Uterus (tissue), 4 donors: ENCODE results near the gene MIPEP. TPM values are rescaled to one million over a fixed set of nuclear protein-coding genes. Genes with fewer than 3 reads are reported as not detected.
A peak's percentile ranks its signal among the peaks of the same experiment; 100 is the strongest.

ENCODE experiments used
- DNase-seq, 2 donors: peaks; one replicate each; pipeline ENCODE4 v3.0.0-alpha.2; 2019 to 2020
- H3K27ac ChIP-seq, 2 donors: fragments of 200-600 bp; sonication (generic); 1 replicate in 1 of 2; 2 replicates in 1 of 2; pipeline ENCODE4 v1.5.1; 2016 to 2018
- H3K27me3 ChIP-seq, 2 donors: fragments of 200-600 bp; sonication (generic); one replicate each; pipeline ENCODE4 v1.5.1; 2018 to 2019; ENCODE audit warnings: control low read depth in 1 of 2
- H3K36me3 ChIP-seq, 2 donors: fragments of 200-600 bp; sonication (generic); one replicate each; pipeline ENCODE4 v1.5.1; 2019; ENCODE audit warnings: control low read depth in 1 of 2
- H3K4me1 ChIP-seq, 2 donors: fragments of 200-600 bp; sonication (generic); one replicate each; pipeline ENCODE4 v1.5.1; 2018 to 2019; ENCODE audit warnings: control low read depth in 1 of 2
- H3K4me3 ChIP-seq, 2 donors: fragments of 200-600 bp; sonication (generic); 1 replicate in 1 of 2; 2 replicates in 1 of 2; pipeline ENCODE4 v1.5.1; 2018 to 2019; ENCODE audit warnings: mild to moderate bottlenecking in 1 of 2
- H3K9me3 ChIP-seq, 2 donors: fragments of 200-600 bp; sonication (generic); one replicate each; pipeline ENCODE4 v1.5.1; 2019; ENCODE audit warnings: control low read depth in 1 of 2
- POLR2A ChIP-seq, 2 donors: fragments of 450-650 bp; IDR thresholded peaks; one replicate each; pipeline ENCODE4 v1.6.1; 2016; ENCODE audit warnings: antibody characterized with exemption in 2 of 2, mild to moderate bottlenecking in 1 of 2, moderate library complexity in 1 of 2
- intact Hi-C: fragments of 100-400 bp; cut with DNase I; formaldehyde crosslinking; loops from one replicate; pipeline ENCODE4 v1.15.1; 2023; ENCODE audit warnings: low total_unique reads
- total RNA-seq, 4 donors: library from RNA; depleted of rRNA in 3 of 4; stranded (reverse); fragments of >200 nt in 3 of 4; gene quantifications; one replicate each; pipeline versions ENCODE4 v1.1.0 to v1.2.4, GENCODE V29; 2014 to 2023
- TF ChIP-seq, protein P1 (sequence below), 4 experiments: fragments of 200-600 bp in 2 of 4; fragments of 450-650 bp in 2 of 4; sonication (generic) in 2 of 4; IDR thresholded peaks; one replicate each; pipeline ENCODE4 v1.5.1; 2016 to 2019; ENCODE audit warnings: antibody characterized with exemption in 4 of 4, mild to moderate bottlenecking in 2 of 4, moderate library complexity in 1 of 4
- donor health status: DM: yes; HTN: yes; CAD: no.

MIPEP gene
- total RNA-seq, 4 donors from 2014 or later = 0.77 to 31.5 (median 19.3) TPM

DNA sequence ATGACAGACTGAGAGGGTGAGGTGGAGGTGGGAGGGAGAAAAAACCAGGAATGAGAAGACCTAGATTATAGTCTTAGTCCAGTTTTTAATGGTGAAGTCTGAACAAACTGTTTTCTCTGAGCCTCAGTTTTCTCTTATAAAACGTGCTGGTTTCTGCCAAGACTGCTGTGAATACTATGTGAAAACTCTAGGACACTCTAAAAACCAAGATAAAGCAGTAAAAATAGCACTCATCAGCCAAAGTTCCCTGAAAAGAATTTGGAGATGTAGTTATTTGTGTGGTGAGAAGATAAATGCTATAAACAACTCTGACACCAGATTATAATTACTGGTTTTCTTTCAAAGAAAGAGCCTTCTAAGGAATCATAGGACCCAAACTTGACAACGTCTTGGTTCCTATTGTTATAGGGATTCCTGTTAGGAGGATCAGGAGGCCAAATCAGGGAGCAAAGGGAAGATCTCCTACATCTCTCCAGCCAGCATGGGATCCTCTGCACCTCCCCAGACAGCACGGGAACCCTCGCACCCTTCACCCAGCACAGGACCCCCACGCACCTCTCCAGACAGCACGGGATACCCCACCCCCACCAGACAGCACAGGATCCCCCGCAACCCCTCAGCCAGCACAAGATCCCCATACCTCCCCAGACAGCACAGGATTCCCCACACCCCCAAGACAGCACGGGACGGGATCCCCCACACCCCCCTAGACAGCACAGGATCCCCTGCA lies 130.2 kb downstream of the MIPEP start:
- H3K27ac ChIP-seq = peak overlapping the region; percentile 56 to 58
- H3K9me3 ChIP-seq = no peaks in the 10 kb centered on the region
- intact Hi-C loops = no loop called here
- no peaks in the 10 kb centered on the region for H3K27me3 ChIP-seq
- H3K36me3 ChIP-seq = no peaks in the 10 kb centered on the region
- peaks cover 0 to 3% of the 10 kb centered on the region in 2 donors for H3K4me1 ChIP-seq
- no peak for DNase-seq
- TF ChIP-seq POLR2A (IDR thresholded peaks at IDR 0.05) = no peak
- TF ChIP-seq, protein P1, sequence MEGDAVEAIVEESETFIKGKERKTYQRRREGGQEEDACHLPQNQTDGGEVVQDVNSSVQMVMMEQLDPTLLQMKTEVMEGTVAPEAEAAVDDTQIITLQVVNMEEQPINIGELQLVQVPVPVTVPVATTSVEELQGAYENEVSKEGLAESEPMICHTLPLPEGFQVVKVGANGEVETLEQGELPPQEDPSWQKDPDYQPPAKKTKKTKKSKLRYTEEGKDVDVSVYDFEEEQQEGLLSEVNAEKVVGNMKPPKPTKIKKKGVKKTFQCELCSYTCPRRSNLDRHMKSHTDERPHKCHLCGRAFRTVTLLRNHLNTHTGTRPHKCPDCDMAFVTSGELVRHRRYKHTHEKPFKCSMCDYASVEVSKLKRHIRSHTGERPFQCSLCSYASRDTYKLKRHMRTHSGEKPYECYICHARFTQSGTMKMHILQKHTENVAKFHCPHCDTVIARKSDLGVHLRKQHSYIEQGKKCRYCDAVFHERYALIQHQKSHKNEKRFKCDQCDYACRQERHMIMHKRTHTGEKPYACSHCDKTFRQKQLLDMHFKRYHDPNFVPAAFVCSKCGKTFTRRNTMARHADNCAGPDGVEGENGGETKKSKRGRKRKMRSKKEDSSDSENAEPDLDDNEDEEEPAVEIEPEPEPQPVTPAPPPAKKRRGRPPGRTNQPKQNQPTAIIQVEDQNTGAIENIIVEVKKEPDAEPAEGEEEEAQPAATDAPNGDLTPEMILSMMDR (IDR thresholded peaks at IDR 0.05) = no peak
- H3K4me3 ChIP-seq = no peak overlapping the region

DNA sequence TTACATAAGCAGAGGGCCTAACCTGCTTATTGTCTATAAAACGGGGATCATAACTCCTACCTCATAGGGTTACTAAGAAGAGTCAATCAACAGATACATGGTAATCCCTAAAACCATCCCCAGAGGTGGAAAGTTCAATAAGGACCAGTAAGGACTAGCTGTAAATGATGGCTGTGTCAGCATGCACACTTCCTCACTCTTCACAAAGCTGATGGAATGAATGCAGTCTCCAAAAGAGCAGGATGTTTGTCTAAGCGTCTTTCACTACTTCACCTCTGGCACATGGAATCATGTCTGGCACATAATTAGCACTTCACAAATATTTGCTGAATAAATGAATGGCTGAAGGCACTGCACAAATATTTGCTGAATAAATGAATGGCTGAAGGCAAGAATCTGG lies 134.2 kb downstream of the MIPEP start:
- no peak for DNase-seq
- Histone ChIP-seq H3K4me3 (no peak overlapping the region), H3K36me3 (no peaks in the 10 kb centered on the region), H3K4me1 (peaks cover 0 to 3% of the 10 kb centered on the region in 2 donors), H3K27me3 (no peaks in the 10 kb centered on the region), H3K27ac (no peak overlapping the region), H3K9me3 (no peaks in the 10 kb centered on the region)
- intact Hi-C loops = no loop called here
- TF ChIP-seq POLR2A (IDR thresholded peaks at IDR 0.05) = no peak
- TF ChIP-seq, protein P1 (IDR thresholded peaks at IDR 0.05) = no peak

DNA sequence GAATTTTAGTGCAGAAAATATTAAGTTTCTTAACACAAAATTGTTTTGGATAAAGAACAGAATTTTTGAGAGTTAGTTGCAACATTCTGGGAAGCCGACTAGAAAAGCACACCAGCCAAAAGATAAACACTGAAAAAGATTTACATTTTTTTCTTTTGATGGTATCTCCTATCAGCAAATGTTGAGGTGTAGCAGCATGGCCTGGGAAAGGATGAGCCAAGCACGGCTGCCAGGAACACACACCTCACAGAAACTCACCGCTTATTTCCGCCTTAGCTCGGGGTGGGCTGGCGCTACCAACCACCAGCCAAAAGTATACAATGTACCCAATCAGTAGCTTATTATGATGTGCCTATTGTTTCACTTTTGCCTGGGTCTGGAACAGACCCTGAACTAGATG lies 134.7 kb downstream of the MIPEP start:
- intact Hi-C loops = no loop called here
- no peak overlapping the region for H3K4me3 ChIP-seq
- no peak for DNase-seq
- no peaks in the 10 kb centered on the region for H3K36me3 ChIP-seq
- TF ChIP-seq, protein P1 (IDR thresholded peaks at IDR 0.05) = no peak
- no peak for TF ChIP-seq POLR2A (IDR thresholded peaks at IDR 0.05)
- peaks cover 0 to 3% of the 10 kb centered on the region in 2 donors for H3K4me1 ChIP-seq
- no peaks in the 10 kb centered on the region for H3K27me3 ChIP-seq
- no peak overlapping the region for H3K27ac ChIP-seq
- no peaks in the 10 kb centered on the region for H3K9me3 ChIP-seq

DNA sequence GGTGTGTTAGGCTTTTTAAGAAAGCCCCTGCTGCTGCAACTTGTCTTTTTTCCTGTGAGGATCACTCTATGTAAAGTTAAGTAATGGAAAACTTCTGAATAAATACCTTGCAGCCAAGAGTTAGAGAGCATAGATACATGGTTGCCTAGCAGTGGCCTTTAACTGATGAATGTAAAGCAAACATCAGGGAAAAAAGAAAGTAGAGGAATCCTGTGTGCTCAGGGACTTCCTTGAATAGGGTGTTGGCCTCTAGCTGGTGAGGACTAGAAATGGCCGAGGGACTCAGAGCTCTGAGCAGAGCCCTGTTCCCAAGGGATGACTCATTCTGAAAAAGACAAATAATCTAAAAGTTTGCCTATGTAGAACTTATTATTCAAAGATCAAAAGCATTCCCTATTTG lies 135.7 kb downstream of the MIPEP start:
- intact Hi-C loops = no loop called here
- no peaks in the 10 kb centered on the region for H3K36me3 ChIP-seq
- H3K4me3 ChIP-seq = no peak overlapping the region
- TF ChIP-seq, protein P1 (IDR thresholded peaks at IDR 0.05) = no peak
- H3K9me3 ChIP-seq = no peaks in the 10 kb centered on the region
- peaks cover 0 to 3% of the 10 kb centered on the region in 2 donors for H3K4me1 ChIP-seq
- H3K27me3 ChIP-seq = no peaks in the 10 kb centered on the region
- H3K27ac ChIP-seq = no peak overlapping the region
- DNase-seq = no peak

DNA sequence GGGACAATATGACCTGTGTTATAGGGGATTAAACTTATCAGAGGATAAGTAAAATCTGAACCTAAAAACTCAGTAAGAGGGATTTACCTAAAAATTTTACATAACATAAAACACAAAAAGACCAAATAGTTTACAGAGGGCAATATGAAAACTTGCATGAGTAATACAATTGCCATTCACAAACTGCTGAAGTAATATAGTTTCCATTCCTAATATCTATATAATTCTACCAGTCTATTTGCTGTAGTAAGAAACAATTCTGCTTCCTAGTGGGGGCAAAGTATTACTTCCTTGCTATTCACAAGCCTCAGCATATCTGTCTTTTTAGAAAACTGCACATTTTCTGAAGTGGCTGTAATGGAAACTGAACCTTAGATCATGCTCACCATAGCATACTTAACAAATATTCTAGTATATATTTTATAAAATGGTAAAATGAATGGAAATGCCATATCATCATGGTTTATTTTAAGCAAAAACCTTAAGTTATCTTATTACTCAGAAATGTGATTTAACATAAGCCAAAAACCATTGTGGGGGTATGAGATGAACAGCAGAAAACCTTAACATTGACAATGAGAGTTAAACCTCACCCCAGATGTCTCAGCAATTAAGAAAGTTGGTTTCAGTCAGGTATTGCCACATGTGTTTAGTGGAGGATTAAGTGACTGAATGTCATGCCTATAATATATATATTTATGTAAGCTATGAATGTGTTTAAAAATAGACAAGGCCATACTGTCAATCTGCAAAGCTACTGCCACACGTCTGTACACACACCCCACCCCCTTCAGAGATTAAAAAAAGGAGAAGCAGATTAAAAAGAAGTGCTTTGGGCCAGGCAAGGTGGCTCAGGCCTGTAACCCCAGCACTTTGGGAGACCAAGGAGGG lies 136.8 kb downstream of the MIPEP start:
- H3K4me1 ChIP-seq = no peaks in the 10 kb centered on the region
- DNase-seq = no peak
- no peaks in the 10 kb centered on the region for H3K9me3 ChIP-seq
- no peaks in the 10 kb centered on the region for H3K36me3 ChIP-seq
- intact Hi-C loops = no loop called here
- H3K27ac ChIP-seq = no peak overlapping the region
- H3K4me3 ChIP-seq = no peak overlapping the region
- TF ChIP-seq POLR2A (IDR thresholded peaks at IDR 0.05) = no peak
- TF ChIP-seq, protein P1 (IDR thresholded peaks at IDR 0.05) = no peak
- H3K27me3 ChIP-seq = no peaks in the 10 kb centered on the region
